GM12878 (cell line): ENCODE results near the gene PRKAA1. TPM values are rescaled to one million over a fixed set of nuclear protein-coding genes. Genes with fewer than 3 reads are reported as not detected.

ENCODE experiments used
- BCL3 ChIP-seq: IDR thresholded peaks from 2 replicates; pipeline ENCODE4 v1.6.1; 2011; ENCODE audit warnings: borderline replicate concordance, low read depth, mild to moderate bottlenecking, moderate library complexity, low read length; ENCODE audit not compliant: insufficient read depth, poor library complexity, severe bottlenecking
- BMI1 ChIP-seq: fragments of 450-650 bp; IDR thresholded peaks from 2 replicates; pipeline ENCODE4 v1.6.1; 2016; ENCODE audit warnings: mild to moderate bottlenecking, moderate library complexity, borderline replicate concordance
- CEBPZ ChIP-seq: fragments of 150-350 bp; IDR thresholded peaks from 2 replicates; pipeline ENCODE4 v1.6.1; 2016; ENCODE audit warnings: low read depth, low read length
- E4F1 ChIP-seq: fragments of 450-650 bp; IDR thresholded peaks from 2 replicates; pipeline ENCODE4 v1.6.1; 2018; ENCODE audit warnings: borderline replicate concordance, mild to moderate bottlenecking; ENCODE audit not compliant: partially characterized antibody
- MYC ChIP-seq: IDR thresholded peaks from 2 replicates; pipeline ENCODE4 v1.6.1; 2011; ENCODE audit warnings: mild to moderate bottlenecking, low read length, moderate library complexity, inconsistent platforms; ENCODE audit not compliant: insufficient read depth, insufficient replicate concordance, insufficient read length, severe bottlenecking
- NR2F1 ChIP-seq: fragments of 450-650 bp; conservative IDR thresholded peaks from 2 replicates; pipeline ENCODE4 v1.6.1; 2017; ENCODE audit warnings: mild to moderate bottlenecking
- PAX5 ChIP-seq: IDR thresholded peaks from 2 replicates; pipeline ENCODE4 v1.6.1; 2011; ENCODE audit warnings: low read depth, low read length, borderline replicate concordance
- RCOR1 ChIP-seq: conservative IDR thresholded peaks from 2 replicates; pipeline ENCODE4 v1.6.1; 2012; ENCODE audit warnings: low read depth, low read length, improper control_type of control experiment
- SKIL ChIP-seq: fragments of 450-650 bp; IDR thresholded peaks from 2 replicates; pipeline ENCODE4 v1.6.1; 2017; ENCODE audit warnings: mild to moderate bottlenecking, low read depth, inconsistent platforms; ENCODE audit not compliant: poor library complexity, severe bottlenecking
- SPI1 ChIP-seq: IDR thresholded peaks from 2 replicates; pipeline ENCODE4 v1.6.1; 2011; ENCODE audit warnings: low read depth, mild to moderate bottlenecking, low read length, moderate library complexity, borderline replicate concordance; ENCODE audit not compliant: insufficient read depth
- TCF12 ChIP-seq: IDR thresholded peaks from 2 replicates; pipeline ENCODE4 v1.6.1; 2011; ENCODE audit warnings: low read depth, mild to moderate bottlenecking, low read length
- ZBTB40 ChIP-seq: fragments of 450-650 bp; IDR thresholded peaks from 2 replicates; pipeline ENCODE4 v1.6.1; 2016; ENCODE audit warnings: mild to moderate bottlenecking, moderate library complexity, borderline replicate concordance
- polyA plus RNA-seq, 11 experiments: library from polyadenylated mRNA; depleted of rRNA in 4 of 11; unstranded in 6 of 11; stranded (reverse) in 5 of 11; fragments of >200 nt; fragmentation: Nextera tagmentation in 4 of 11; fragmentation: Illumina TruSeq in 1 of 11; extraction: Ambion mirVana in 4 of 11; extraction: Trizol in 1 of 11; gene quantifications; 1 replicate in 1 of 11; 2 replicates in 10 of 11; pipeline versions ENCODE4 v1.2.1 to v1.2.3, GENCODE V29; 2011 to 2016; ENCODE audit warnings: inconsistent platforms in 2 of 11, missing spikeins in 2 of 11, low read depth in 1 of 11
- total RNA-seq, 4 experiments: library from RNA; depleted of rRNA in 3 of 4; stranded (reverse); fragments of >200 nt in 3 of 4; fragmentation: Illumina TruSeq in 1 of 4; extraction: Trizol in 1 of 4; gene quantifications; 2 replicates each; pipeline versions ENCODE4 v1.2.1 to v1.2.3, GENCODE V29; 2013 to 2021

Gene PRKAA1
- total and polyA plus RNA-seq, 10 of the 15 experiments (the other 5 are each of a cell fraction or from before 2014, with no cell fraction given), result 13.6 to 55.5 (median 29.6) TPM

- TF ChIP-seq CEBPZ (0 out of 2 replicates have a peak, but pooled peaks have one; percentile 6), SPI1 (peak; percentile 80), MYC (peak; percentile 95), TCF12 (peak; percentile 52; the same call in 1 of the 2 replicates), BCL3 (no peak), BMI1 (peak; percentile 51; the same call in 1 of the 2 replicates), PAX5 (peak; percentile 30; the same call in 1 of the 2 replicates), RCOR1 (no peak), E4F1 (peak; percentile 94), ZBTB40 (peak; percentile 99), NR2F1 (peak; percentile 79), SKIL (peak; percentile 67)
Measured at GRCh38 chr5:40834849-40835787, 36.9 kb upstream of the PRKAA1 start, which contains the start of gene RPL37 (continued).
